Liver (tissue), 9 donors: ENCODE results near the gene IFT20. TPM values are rescaled to one million over a fixed set of nuclear protein-coding genes. Genes with fewer than 3 reads are reported as not detected.
A peak's percentile ranks its signal among the peaks of the same experiment; 100 is the strongest.

Experiments
- DNase-seq: peaks from one replicate; pipeline ENCODE4 v3.0.0-alpha.2; 2017; ENCODE audit warnings: low spot score
- H3K27ac ChIP-seq, 2 donors: one replicate each; pipeline ENCODE4 v1.7.0; 2013; ENCODE audit warnings: inconsistent platforms in 2 of 2, low read length in 2 of 2, control low read depth in 1 of 2, low read depth in 1 of 2, mild to moderate bottlenecking in 1 of 2
- H3K27me3 ChIP-seq, 4 donors: one replicate each; pipeline versions ENCODE4 v1.6.1 to v1.7.0; 2013; ENCODE audit warnings: low read length in 3 of 4, inconsistent platforms in 1 of 4, mild to moderate bottlenecking in 1 of 4, moderate library complexity in 1 of 4; ENCODE audit not compliant: control insufficient read depth in 4 of 4, insufficient read depth in 4 of 4
- H3K36me3 ChIP-seq, 4 donors: one replicate each; pipeline versions ENCODE4 v1.6.1 to v1.7.0; 2013; ENCODE audit warnings: low read length in 3 of 4, mild to moderate bottlenecking in 3 of 4, low read depth in 1 of 4, moderate library complexity in 1 of 4; ENCODE audit not compliant: control insufficient read depth in 4 of 4, insufficient read depth in 3 of 4
- H3K4me1 ChIP-seq, 4 donors: one replicate each; pipeline versions ENCODE4 v1.6.1 to v1.7.0; 2013; ENCODE audit warnings: low read length in 3 of 4, mild to moderate bottlenecking in 3 of 4, moderate library complexity in 1 of 4; ENCODE audit not compliant: control insufficient read depth in 4 of 4, insufficient read depth in 4 of 4
- H3K4me3 ChIP-seq, 3 donors: one replicate each; pipeline versions ENCODE4 v1.6.1 to v1.7.0; 2013; ENCODE audit warnings: low read length in 3 of 3, control low read depth in 1 of 3, low read depth in 1 of 3, mild to moderate bottlenecking in 1 of 3
- H3K9ac ChIP-seq, 2 donors: one replicate each; pipeline ENCODE4 v1.7.0; 2013; ENCODE audit warnings: low read length in 2 of 2, mild to moderate bottlenecking in 2 of 2, moderate library complexity in 2 of 2, control low read depth in 1 of 2, low read depth in 1 of 2
- H3K9me3 ChIP-seq, 4 donors: one replicate each; pipeline versions ENCODE4 v1.6.1 to v1.7.0; 2013; ENCODE audit warnings: low read length in 3 of 4; ENCODE audit not compliant: control insufficient read depth in 4 of 4
- FOXA1 ChIP-seq: IDR thresholded peaks from 2 replicates; pipeline ENCODE4 v1.6.1; 2016; ENCODE audit warnings: antibody characterized with exemption
- FOXA2 ChIP-seq: IDR thresholded peaks from 2 replicates; pipeline ENCODE4 v1.6.1; 2016; ENCODE audit warnings: antibody characterized with exemption
- GABPA ChIP-seq, 2 donors: IDR thresholded peaks in 1 of 2; conservative IDR thresholded peaks in 1 of 2; 2 replicates each; pipeline ENCODE4 v1.6.1; 2016; ENCODE audit warnings: antibody characterized with exemption in 2 of 2, mild to moderate bottlenecking in 1 of 2, moderate library complexity in 1 of 2
- HNF4A ChIP-seq, 2 donors: conservative IDR thresholded peaks; 2 replicates each; pipeline ENCODE4 v1.6.1; 2016; ENCODE audit warnings: antibody characterized with exemption in 2 of 2, mild to moderate bottlenecking in 2 of 2
- NR2F2 ChIP-seq: IDR thresholded peaks from 2 replicates; pipeline ENCODE4 v1.6.1; 2016; ENCODE audit warnings: antibody characterized with exemption
- SP1 ChIP-seq: IDR thresholded peaks from 2 replicates; pipeline ENCODE4 v1.6.1; 2018; ENCODE audit warnings: antibody characterized with exemption, mild to moderate bottlenecking
- TAF1 ChIP-seq: conservative IDR thresholded peaks from 2 replicates; pipeline ENCODE4 v1.6.1; 2016; ENCODE audit warnings: antibody characterized with exemption, mild to moderate bottlenecking
- YY1 ChIP-seq: IDR thresholded peaks from 2 replicates; pipeline ENCODE4 v1.6.1; 2016; ENCODE audit warnings: antibody characterized with exemption, mild to moderate bottlenecking
- WGBS: extraction: QIAGEN DNeasy Blood & Tissue Kit; methylation state at CpG from one replicate; pipeline ENCODE4 v1.1.7; 2013; 5-methylcytosine and 5-hydroxymethylcytosine counted together
- polyA plus RNA-seq, 2 donors: library from polyadenylated mRNA; stranded (reverse) in 1 of 2; unstranded in 1 of 2; fragments of 200-250 nt in 1 of 2; fragments of >200 nt in 1 of 2; fragmentation: Nextera tagmentation in 1 of 2; extraction: Ambion mirVana in 1 of 2; gene quantifications; one replicate each; pipeline versions ENCODE4 v1.2.1 to v1.2.3, GENCODE V29; 2013 to 2015
- total RNA-seq, 2 donors: library from RNA; depleted of rRNA; stranded (reverse); fragments of >200 nt; gene quantifications; one replicate each; pipeline ENCODE4 v1.2.3, GENCODE V29; 2014
- TF ChIP-seq, protein P1 (sequence below): IDR thresholded peaks from 2 replicates; pipeline ENCODE4 v1.6.1; 2016; ENCODE audit warnings: antibody characterized with exemption
- TF ChIP-seq, protein P2 (sequence below): IDR thresholded peaks from 2 replicates; pipeline ENCODE4 v1.6.1; 2016; ENCODE audit warnings: antibody characterized with exemption, mild to moderate bottlenecking
- TF ChIP-seq, protein P3 (sequence below): fragments of 150-350 bp; IDR thresholded peaks from 2 replicates; pipeline ENCODE4 v1.5.1; 2017; ENCODE audit warnings: improper control_type of control experiment, low read depth, low read length; ENCODE audit not compliant: missing input control
- TF ChIP-seq, protein P4 (sequence below): IDR thresholded peaks from 2 replicates; pipeline ENCODE4 v1.6.1; 2016; ENCODE audit warnings: antibody characterized with exemption
- TF ChIP-seq, protein P5 (sequence below): IDR thresholded peaks from 2 replicates; pipeline ENCODE4 v1.6.1; 2016; ENCODE audit warnings: antibody characterized with exemption
- donor health status: healthy.
- donor health status: healthy.
- donor health status: healthy.
- donor health status: healthy.
- donor health status: healthy.

IFT20 gene
- total and polyA plus RNA-seq, 4 donors: 15.5 to 37.1 (median 24.7) TPM

DNA sequence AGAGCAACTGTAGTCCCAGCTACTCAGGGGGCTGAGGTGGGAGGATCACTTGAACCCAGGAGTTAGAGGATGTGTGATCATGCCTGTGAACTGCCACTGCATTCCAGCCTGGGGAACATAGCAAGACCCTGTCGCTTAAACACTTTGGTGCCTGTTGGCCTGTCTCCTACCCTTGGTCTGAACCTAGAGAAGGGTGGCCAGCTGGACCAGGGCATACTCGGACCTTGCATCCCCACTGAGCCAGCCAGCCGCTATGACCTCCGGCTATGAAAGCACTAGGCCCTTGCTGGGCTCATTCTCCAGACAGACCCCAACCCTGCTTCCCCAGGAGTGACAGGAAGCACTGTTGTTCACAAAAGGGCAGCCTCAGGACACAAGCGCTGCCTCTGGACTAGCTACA lies 4.6 kb downstream of the IFT20 start:
- no peak for DNase-seq
- H3K36me3 ChIP-seq: peaks cover 0 to 35% (median 13%) of the 10 kb centered on the region in 4 donors
- no peaks in the 10 kb centered on the region for H3K27me3 ChIP-seq
- H3K27ac ChIP-seq: no peak overlapping the region
- TF ChIP-seq, protein P1, sequence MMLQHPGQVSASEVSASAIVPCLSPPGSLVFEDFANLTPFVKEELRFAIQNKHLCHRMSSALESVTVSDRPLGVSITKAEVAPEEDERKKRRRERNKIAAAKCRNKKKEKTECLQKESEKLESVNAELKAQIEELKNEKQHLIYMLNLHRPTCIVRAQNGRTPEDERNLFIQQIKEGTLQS: no peak
- TF ChIP-seq, protein P2, sequence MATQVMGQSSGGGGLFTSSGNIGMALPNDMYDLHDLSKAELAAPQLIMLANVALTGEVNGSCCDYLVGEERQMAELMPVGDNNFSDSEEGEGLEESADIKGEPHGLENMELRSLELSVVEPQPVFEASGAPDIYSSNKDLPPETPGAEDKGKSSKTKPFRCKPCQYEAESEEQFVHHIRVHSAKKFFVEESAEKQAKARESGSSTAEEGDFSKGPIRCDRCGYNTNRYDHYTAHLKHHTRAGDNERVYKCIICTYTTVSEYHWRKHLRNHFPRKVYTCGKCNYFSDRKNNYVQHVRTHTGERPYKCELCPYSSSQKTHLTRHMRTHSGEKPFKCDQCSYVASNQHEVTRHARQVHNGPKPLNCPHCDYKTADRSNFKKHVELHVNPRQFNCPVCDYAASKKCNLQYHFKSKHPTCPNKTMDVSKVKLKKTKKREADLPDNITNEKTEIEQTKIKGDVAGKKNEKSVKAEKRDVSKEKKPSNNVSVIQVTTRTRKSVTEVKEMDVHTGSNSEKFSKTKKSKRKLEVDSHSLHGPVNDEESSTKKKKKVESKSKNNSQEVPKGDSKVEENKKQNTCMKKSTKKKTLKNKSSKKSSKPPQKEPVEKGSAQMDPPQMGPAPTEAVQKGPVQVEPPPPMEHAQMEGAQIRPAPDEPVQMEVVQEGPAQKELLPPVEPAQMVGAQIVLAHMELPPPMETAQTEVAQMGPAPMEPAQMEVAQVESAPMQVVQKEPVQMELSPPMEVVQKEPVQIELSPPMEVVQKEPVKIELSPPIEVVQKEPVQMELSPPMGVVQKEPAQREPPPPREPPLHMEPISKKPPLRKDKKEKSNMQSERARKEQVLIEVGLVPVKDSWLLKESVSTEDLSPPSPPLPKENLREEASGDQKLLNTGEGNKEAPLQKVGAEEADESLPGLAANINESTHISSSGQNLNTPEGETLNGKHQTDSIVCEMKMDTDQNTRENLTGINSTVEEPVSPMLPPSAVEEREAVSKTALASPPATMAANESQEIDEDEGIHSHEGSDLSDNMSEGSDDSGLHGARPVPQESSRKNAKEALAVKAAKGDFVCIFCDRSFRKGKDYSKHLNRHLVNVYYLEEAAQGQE: no peak
- TF ChIP-seq, protein P3, sequence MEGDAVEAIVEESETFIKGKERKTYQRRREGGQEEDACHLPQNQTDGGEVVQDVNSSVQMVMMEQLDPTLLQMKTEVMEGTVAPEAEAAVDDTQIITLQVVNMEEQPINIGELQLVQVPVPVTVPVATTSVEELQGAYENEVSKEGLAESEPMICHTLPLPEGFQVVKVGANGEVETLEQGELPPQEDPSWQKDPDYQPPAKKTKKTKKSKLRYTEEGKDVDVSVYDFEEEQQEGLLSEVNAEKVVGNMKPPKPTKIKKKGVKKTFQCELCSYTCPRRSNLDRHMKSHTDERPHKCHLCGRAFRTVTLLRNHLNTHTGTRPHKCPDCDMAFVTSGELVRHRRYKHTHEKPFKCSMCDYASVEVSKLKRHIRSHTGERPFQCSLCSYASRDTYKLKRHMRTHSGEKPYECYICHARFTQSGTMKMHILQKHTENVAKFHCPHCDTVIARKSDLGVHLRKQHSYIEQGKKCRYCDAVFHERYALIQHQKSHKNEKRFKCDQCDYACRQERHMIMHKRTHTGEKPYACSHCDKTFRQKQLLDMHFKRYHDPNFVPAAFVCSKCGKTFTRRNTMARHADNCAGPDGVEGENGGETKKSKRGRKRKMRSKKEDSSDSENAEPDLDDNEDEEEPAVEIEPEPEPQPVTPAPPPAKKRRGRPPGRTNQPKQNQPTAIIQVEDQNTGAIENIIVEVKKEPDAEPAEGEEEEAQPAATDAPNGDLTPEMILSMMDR: no peak
- TF ChIP-seq NR2F2 (no peak), FOXA1 (no peak), SP1 (no peak), YY1 (no peak), HNF4A (conservative IDR thresholded peaks at IDR 0.05) (no peak), GABPA (IDR thresholded peaks at IDR 0.05 in 1 of 2, conservative IDR thresholded peaks at IDR 0.05 in 1 of 2) (no peak), TAF1 (no peak)
- TF ChIP-seq, protein P4, sequence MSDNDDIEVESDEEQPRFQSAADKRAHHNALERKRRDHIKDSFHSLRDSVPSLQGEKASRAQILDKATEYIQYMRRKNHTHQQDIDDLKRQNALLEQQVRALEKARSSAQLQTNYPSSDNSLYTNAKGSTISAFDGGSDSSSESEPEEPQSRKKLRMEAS: no peak
- TF ChIP-seq, protein P5, sequence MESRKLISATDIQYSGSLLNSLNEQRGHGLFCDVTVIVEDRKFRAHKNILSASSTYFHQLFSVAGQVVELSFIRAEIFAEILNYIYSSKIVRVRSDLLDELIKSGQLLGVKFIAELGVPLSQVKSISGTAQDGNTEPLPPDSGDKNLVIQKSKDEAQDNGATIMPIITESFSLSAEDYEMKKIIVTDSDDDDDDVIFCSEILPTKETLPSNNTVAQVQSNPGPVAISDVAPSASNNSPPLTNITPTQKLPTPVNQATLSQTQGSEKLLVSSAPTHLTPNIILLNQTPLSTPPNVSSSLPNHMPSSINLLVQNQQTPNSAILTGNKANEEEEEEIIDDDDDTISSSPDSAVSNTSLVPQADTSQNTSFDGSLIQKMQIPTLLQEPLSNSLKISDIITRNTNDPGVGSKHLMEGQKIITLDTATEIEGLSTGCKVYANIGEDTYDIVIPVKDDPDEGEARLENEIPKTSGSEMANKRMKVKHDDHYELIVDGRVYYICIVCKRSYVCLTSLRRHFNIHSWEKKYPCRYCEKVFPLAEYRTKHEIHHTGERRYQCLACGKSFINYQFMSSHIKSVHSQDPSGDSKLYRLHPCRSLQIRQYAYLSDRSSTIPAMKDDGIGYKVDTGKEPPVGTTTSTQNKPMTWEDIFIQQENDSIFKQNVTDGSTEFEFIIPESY: no peak
- no peak overlapping the region for H3K4me3 ChIP-seq
- 94% methylated on average over 5 of the region's 5 CpGs for WGBS
- H3K9me3 ChIP-seq: no peaks in the 10 kb centered on the region
- peaks cover 0 to 19% (median 13%) of the 10 kb centered on the region in 4 donors for H3K4me1 ChIP-seq
- H3K9ac ChIP-seq: no peak overlapping the region

DNA sequence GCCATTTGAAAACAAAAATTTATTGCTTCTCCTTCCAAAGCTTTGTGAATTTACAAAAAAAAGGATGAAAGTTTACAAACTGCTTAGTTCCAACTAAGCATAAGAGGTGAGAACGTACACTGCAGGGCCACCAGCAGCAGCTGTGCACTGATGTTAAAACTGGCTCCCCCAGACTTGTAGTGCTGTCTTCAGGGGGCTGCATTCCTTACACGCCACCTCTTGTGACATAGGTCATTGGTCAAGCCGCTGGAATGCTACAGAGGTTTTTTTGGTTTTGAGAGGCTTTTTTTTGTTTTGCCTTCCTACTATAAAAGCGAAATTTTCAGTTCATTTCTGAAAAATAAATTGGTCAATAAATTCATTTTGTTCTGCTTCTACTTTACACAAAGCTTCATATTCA lies 6.9 kb downstream of the IFT20 start:
- Histone ChIP-seq H3K4me3 (no peak overlapping the region), H3K9ac (no peak overlapping the region), H3K36me3 (peaks cover 0 to 35% (median 13%) of the 10 kb centered on the region in 4 donors), H3K27me3 (no peaks in the 10 kb centered on the region), H3K9me3 (no peaks in the 10 kb centered on the region), H3K27ac (no peak overlapping the region), H3K4me1 (peaks cover 3 to 20% (median 17%) of the 10 kb centered on the region in 4 donors)
- TF ChIP-seq FOXA2 (no peak), TAF1 (no peak), SP1 (no peak), FOXA1 (no peak)
- TF ChIP-seq, protein P3: no peak
- TF ChIP-seq, protein P2: no peak
- DNase-seq: peak; percentile 26
- WGBS: 86% methylated on average over 4 of the region's 4 CpGs
